SK-N-MC (cell line): ENCODE data around the gene GABBR2.

Experiments used
- DNase-seq: peaks from one replicate; pipeline ENCODE4 v3.0.0-alpha.2; 2011; ENCODE audit warnings: low read depth, low spot score
- H3K27ac ChIP-seq: fragments of 200-600 bp; sonication (generic); 2 replicates; pipeline ENCODE4 v1.5.1; 2016; ENCODE audit warnings: mixed run types
- H3K36me3 ChIP-seq: fragments of 200-600 bp; sonication (generic); 2 replicates; pipeline ENCODE4 v1.6.1; 2017; ENCODE audit warnings: antibody characterized with exemption, low read length, mixed read lengths; ENCODE audit not compliant: insufficient read depth
- H3K4me3 ChIP-seq: fragments of 200-600 bp; sonication (generic); 2 replicates; pipeline ENCODE4 v1.5.1; 2016
- H3K9ac ChIP-seq: fragments of 200-600 bp; sonication (generic); 2 replicates; pipeline ENCODE4 v1.8.0; 2017; ENCODE audit warnings: mixed run types, mixed read lengths; ENCODE audit not compliant: insufficient read length
- H3K9me3 ChIP-seq: fragments of 200-600 bp; sonication (generic); 2 replicates; pipeline ENCODE4 v1.6.1; 2017; ENCODE audit warnings: low read depth, mild to moderate bottlenecking, antibody characterized with exemption, low read length, moderate library complexity, mixed read lengths
- EZH2 ChIP-seq: fragments of 200-600 bp; sonication (generic); IDR thresholded peaks from one replicate; pipeline ENCODE4 v1.6.1; 2017; ENCODE audit warnings: antibody characterized with exemption
- FOXP2 ChIP-seq: optimal IDR thresholded peaks from 2 replicates; pipeline ENCODE3; 2011; ENCODE audit warnings: mild to moderate bottlenecking, moderate library complexity; ENCODE audit not compliant: insufficient read depth; ENCODE audit errors: extremely low read length, control extremely low read depth
- POLR2AphosphoS5 ChIP-seq: IDR thresholded peaks from 2 replicates; pipeline ENCODE4 v1.6.1; 2012; ENCODE audit warnings: mild to moderate bottlenecking, low read depth, low read length, borderline replicate concordance

The GABBR2 gene

GRCh38 chr9:98554752-98555151 is 154.0 kb downstream of the GABBR2 start:
- Histone ChIP-seq H3K9ac (no peak overlapping the region), H3K4me3 (no peak overlapping the region), H3K9me3 (no peaks in the 10 kb centered on the region), H3K27ac (no peak overlapping the region), H3K36me3 (no peaks in the 10 kb centered on the region)
- TF ChIP-seq FOXP2 (no peak), POLR2AphosphoS5 (no peak), EZH2 (no peak)
- DNase-seq = no peak

- DNase-seq = no peak
- Histone ChIP-seq H3K27ac (no peak overlapping the region), H3K36me3 (no peaks in the 10 kb centered on the region), H3K9ac (no peak overlapping the region), H3K9me3 (no peaks in the 10 kb centered on the region), H3K4me3 (no peak overlapping the region)
- TF ChIP-seq FOXP2 = no peak
- TF ChIP-seq EZH2 = no peak
- no peak for TF ChIP-seq POLR2AphosphoS5
Measured at GRCh38 chr9:98552331-98552730, 156.4 kb downstream of the GABBR2 start.

GRCh38 chr9:98551511-98552286 is 157.0 kb downstream of the GABBR2 start:
- H3K36me3 ChIP-seq = no peaks in the 10 kb centered on the region
- no peak overlapping the region for H3K9ac ChIP-seq
- no peak overlapping the region for H3K27ac ChIP-seq
- no peaks in the 10 kb centered on the region for H3K9me3 ChIP-seq
- TF ChIP-seq FOXP2 (no peak), EZH2 (no peak), POLR2AphosphoS5 (no peak)
- no peak for DNase-seq
- no peak overlapping the region for H3K4me3 ChIP-seq

GRCh38 chr9:98550206-98550820 is 158.4 kb downstream of the GABBR2 start:
- no peak overlapping the region for H3K27ac ChIP-seq
- no peaks in the 10 kb centered on the region for H3K9me3 ChIP-seq
- H3K4me3 ChIP-seq = no peak overlapping the region
- DNase-seq = no peak
- no peaks in the 10 kb centered on the region for H3K36me3 ChIP-seq
- TF ChIP-seq FOXP2 = no peak
- no peak for TF ChIP-seq POLR2AphosphoS5
- TF ChIP-seq EZH2 = no peak
- no peak overlapping the region for H3K9ac ChIP-seq

- TF ChIP-seq FOXP2 (no peak), POLR2AphosphoS5 (no peak), EZH2 (no peak)
- H3K36me3 ChIP-seq = no peaks in the 10 kb centered on the region
- H3K9ac ChIP-seq = no peak overlapping the region
- H3K4me3 ChIP-seq = no peak overlapping the region
- no peaks in the 10 kb centered on the region; the same call in 1 of the 2 replicates for H3K9me3 ChIP-seq
- H3K27ac ChIP-seq = no peak overlapping the region
- no peak for DNase-seq
Measured at GRCh38 chr9:98549401-98549800, 159.3 kb downstream of the GABBR2 start.

GRCh38 chr9:98547606-98548005 is 161.1 kb downstream of the GABBR2 start:
- TF ChIP-seq FOXP2 = no peak
- no peak for TF ChIP-seq POLR2AphosphoS5
- no peak for TF ChIP-seq EZH2
- no peak overlapping the region for H3K27ac ChIP-seq
- H3K4me3 ChIP-seq = no peak overlapping the region
- no peak for DNase-seq
- no peaks in the 10 kb centered on the region for H3K36me3 ChIP-seq
- H3K9ac ChIP-seq = no peak overlapping the region
- no peaks in the 10 kb centered on the region; the same call in 1 of the 2 replicates for H3K9me3 ChIP-seq

GRCh38 chr9:98545021-98545420 is 163.7 kb downstream of the GABBR2 start:
- Histone ChIP-seq H3K9me3 (no peaks in the 10 kb centered on the region; the same call in 1 of the 2 replicates), H3K4me3 (no peak overlapping the region), H3K9ac (no peak overlapping the region), H3K27ac (no peak overlapping the region), H3K36me3 (no peaks in the 10 kb centered on the region)
- no peak for DNase-seq
- TF ChIP-seq FOXP2 = no peak
- TF ChIP-seq POLR2AphosphoS5 = no peak
- TF ChIP-seq EZH2 = no peak

GRCh38 chr9:98541684-98542230 is 167.0 kb downstream of the GABBR2 start:
- Histone ChIP-seq H3K27ac (no peak overlapping the region), H3K9me3 (no peaks in the 10 kb centered on the region; the same call in 1 of the 2 replicates), H3K9ac (no peak overlapping the region), H3K4me3 (no peak overlapping the region), H3K36me3 (no peaks in the 10 kb centered on the region)
- no peak for TF ChIP-seq FOXP2
- TF ChIP-seq POLR2AphosphoS5 = no peak
- TF ChIP-seq EZH2 = no peak
- DNase-seq = no peak
